ENCODE data around the gene ZMYM4. TPM values are rescaled to one million over a fixed set of nuclear protein-coding genes. Genes with fewer than 3 reads are reported as not detected.
"Not testable (repeated sequence)": the region's sequence is repeated elsewhere in the genome, so short reads cannot be mapped to it uniquely, and the experiment has no call there.

ZMYM4 gene
- polyA plus RNA-seq, 3 donors, result 64.2 to 85.5 (median 72.3) TPM

GRCh38 chr1:35301674-35302392, 33.3 kb downstream of the ZMYM4 start:
- no peak for DNase-seq (ENCODE audit: extremely low read depth in 1 of 11, low read depth in 9 of 11, low spot score in 4 of 11)

DNA sequence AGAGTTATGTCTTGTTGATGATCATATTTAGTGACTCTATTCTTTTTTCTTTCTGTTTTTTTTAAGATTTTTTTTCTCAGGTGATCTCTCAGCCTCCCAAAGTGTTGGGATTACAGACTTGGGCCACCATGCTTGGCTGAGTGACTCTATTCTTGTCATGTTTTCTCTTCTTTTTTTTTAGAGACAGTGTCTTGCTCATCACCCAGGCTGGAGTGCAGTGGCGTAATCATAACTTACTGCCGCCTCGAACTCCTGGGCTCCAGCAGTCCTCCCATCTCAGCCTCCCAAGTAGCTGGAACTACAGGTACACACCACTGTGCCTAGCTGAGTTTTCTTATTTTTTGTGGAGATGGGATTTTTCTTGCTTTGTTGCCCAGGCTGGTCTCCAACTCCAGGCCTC, 36.9 kb downstream of the ZMYM4 start:
- DNase-seq (ENCODE audit: extremely low read depth in 1 of 11, low read depth in 9 of 11, low spot score in 4 of 11), result no peak

DNA sequence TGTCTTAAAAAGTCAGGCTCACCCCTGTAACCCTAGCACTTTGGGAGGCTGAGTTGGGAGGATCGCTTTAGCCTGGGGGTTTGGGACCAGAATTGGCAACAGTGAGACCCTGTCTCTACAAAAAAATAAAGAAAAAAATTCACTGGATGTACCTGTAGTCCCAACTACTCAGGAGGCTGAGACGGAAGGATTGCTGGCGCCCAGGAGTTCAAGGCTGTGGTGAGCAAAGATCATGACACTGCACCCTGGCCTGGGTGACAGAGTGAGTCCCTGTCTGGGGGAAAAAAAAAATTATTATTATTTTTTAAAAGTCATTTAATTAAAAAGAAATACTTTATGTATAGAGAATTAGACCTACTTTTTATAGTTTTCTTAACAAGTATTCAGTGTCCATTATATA, 47.1 kb downstream of the ZMYM4 start:
- no peak for DNase-seq (ENCODE audit: extremely low read depth in 1 of 11, low read depth in 9 of 11, low spot score in 4 of 11)

GRCh38 chr1:35316264-35316663, 47.8 kb downstream of the ZMYM4 start:
- DNase-seq (ENCODE audit: extremely low read depth in 1 of 11, low read depth in 9 of 11, low spot score in 4 of 11), result no peak

GRCh38 chr1:35319988-35320713, 51.6 kb downstream of the ZMYM4 start:
- DNase-seq (ENCODE audit: extremely low read depth in 1 of 11, low read depth in 9 of 11, low spot score in 4 of 11), result no peak

- no peak for DNase-seq (ENCODE audit: extremely low read depth in 1 of 11, low read depth in 9 of 11, low spot score in 4 of 11)
Observed at GRCh38 chr1:35320937-35321336, 52.4 kb downstream of the ZMYM4 start.

GRCh38 chr1:35324486-35324885, 56.0 kb downstream of the ZMYM4 start:
- no peak for DNase-seq (ENCODE audit: extremely low read depth in 1 of 11, low read depth in 9 of 11, low spot score in 4 of 11)

DNA sequence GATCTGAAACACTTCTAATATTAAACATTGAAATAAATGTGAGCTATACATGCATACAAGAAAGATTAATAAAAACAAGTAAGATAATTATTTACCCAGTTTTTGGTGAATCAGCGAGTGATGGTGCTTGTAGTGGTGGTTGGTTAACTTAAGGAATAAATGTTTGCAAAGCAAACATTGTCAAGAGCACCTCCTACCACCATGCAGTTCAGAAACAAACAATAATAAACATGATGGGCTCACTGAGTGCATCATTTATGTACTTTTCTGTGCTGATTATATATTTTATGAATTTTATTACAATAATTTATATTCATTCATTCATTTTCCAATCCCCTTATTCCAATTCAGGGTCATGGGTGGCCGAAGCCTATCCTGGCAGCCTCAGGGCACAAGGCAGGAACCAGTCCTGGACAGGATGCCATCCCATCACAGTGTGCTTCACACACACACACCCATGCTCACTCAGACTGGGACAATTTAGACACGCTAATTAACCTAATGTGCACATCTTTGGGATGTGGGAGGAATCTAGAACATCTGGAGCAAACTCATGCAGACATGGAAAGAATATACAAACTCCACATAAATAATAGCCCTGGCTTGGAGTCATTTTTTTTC, 57.8 kb downstream of the ZMYM4 start:
- DNase-seq (ENCODE audit: extremely low read depth in 1 of 11, low read depth in 9 of 11, low spot score in 4 of 11), result no peak

GRCh38 chr1:35331618-35332017, 63.1 kb downstream of the ZMYM4 start:
- not testable (repeated sequence) for DNase-seq (ENCODE audit: extremely low read depth in 1 of 11, low read depth in 9 of 11, low spot score in 4 of 11)

GRCh38 chr1:35334485-35334884, 66.0 kb downstream of the ZMYM4 start:
- DNase-seq (ENCODE audit: extremely low read depth in 1 of 11, low read depth in 9 of 11, low spot score in 4 of 11), result no peak

DNA sequence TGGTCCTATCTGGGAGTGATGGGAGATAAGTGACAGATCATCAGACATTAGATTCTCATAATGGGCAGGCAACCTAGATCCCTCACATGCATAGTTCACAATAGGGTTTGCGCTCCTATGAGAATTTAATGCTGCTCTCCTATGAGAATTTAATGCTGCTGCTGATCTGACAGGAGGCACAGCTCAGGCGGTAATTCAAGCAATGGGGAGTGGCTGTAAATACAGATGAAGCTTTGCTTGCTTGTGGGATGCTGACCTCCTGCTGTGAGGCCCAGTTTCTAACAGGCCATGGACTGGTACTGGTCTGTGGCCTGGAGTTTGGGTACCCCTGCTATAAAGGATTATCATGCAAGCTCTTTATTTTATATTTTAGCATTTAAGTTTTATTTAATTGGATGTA, 72.0 kb downstream of the ZMYM4 start:
- DNase-seq (ENCODE audit: extremely low read depth in 1 of 11, low read depth in 9 of 11, low spot score in 4 of 11), result no peak

- no peak for DNase-seq (ENCODE audit: extremely low read depth in 1 of 11, low read depth in 9 of 11, low spot score in 4 of 11)
Observed at GRCh38 chr1:35345439-35345981, 77.0 kb downstream of the ZMYM4 start.

GRCh38 chr1:35350872-35351271, 82.4 kb downstream of the ZMYM4 start:
- DNase-seq (ENCODE audit: extremely low read depth in 1 of 11, low read depth in 9 of 11, low spot score in 4 of 11), result no peak

DNA sequence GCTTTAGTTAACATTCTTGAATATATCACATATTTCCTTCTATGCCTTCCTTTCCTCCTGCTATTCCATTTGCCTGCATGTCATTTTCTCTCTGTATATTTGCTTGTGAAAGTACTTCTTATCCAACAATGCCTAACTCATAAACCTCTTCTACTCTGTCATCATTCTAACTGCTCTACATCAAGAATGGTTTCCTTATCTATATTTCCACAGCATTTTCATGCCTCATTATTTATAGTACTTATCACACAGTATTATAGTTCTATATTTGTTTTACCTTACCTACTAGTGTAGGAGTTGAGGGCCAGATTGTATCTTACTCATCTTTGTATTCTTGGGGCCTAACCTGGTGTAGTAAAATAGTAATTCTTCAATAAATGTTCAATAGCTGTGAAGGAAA, 91.5 kb downstream of the ZMYM4 start:
- no peak for DNase-seq (ENCODE audit: extremely low read depth in 1 of 11, low read depth in 9 of 11, low spot score in 4 of 11)

DNA sequence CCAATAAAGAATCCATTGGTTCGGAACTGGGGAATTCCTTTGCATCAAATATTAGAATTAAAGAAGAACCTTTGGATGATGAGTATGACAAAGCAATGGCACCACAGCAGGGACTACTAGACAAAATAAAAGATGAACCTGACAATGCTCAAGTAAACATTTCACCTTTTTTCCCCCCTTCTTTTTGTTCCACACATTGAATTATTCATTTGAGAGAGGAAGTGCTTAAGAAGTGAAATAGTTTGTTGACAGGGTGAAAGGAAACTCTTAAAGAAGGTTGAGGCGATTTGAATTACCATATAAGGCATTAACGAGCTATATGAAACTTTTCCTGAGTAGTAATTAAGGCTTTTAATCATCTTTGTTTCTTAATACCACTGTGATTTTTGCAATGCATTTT, 93.1 kb downstream of the ZMYM4 start:
- no peak for DNase-seq (ENCODE audit: extremely low read depth in 1 of 11, low read depth in 9 of 11, low spot score in 4 of 11)

DNA sequence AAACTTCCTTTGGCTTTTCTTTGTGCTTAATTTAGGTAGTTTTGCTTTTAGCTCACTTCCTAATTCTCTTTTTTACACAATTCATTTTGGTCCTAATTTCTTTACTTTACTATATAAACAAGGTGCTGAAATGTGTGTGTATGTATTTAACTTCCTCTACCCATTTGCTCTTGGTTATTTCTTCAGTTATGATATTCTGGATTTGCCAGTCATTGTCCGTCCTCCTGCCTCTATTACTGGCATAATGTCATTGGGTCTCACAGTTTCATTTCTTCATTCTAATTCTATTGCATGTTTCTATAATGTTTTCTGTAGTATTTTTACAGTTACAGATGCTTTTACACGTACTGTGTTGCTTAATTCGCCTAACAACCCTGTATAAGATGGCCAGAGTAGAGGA, 96.2 kb downstream of the ZMYM4 start:
- DNase-seq (ENCODE audit: extremely low read depth in 1 of 11, low read depth in 9 of 11, low spot score in 4 of 11), result no peak

DNA sequence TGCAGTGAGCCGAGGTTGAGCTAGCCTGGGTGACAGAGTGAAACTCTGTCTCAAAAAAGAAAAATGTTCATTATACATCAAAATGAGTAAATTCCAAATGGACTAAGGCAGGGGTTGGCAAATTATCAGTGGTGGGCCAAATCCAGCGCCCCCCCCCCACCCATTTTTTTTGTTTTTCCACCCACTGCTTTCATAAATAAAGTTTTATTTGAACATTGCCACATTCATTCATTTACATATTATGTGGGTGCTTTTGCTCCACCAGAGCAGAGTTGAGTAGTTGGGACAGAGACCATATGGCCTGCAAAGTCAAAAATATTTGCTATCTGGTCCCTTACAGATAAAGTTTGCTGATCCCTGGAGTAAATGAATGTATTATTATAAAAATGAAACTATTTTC, 99.4 kb downstream of the ZMYM4 start:
- DNase-seq (ENCODE audit: extremely low read depth in 1 of 11, low read depth in 9 of 11, low spot score in 4 of 11), result no peak

DNA sequence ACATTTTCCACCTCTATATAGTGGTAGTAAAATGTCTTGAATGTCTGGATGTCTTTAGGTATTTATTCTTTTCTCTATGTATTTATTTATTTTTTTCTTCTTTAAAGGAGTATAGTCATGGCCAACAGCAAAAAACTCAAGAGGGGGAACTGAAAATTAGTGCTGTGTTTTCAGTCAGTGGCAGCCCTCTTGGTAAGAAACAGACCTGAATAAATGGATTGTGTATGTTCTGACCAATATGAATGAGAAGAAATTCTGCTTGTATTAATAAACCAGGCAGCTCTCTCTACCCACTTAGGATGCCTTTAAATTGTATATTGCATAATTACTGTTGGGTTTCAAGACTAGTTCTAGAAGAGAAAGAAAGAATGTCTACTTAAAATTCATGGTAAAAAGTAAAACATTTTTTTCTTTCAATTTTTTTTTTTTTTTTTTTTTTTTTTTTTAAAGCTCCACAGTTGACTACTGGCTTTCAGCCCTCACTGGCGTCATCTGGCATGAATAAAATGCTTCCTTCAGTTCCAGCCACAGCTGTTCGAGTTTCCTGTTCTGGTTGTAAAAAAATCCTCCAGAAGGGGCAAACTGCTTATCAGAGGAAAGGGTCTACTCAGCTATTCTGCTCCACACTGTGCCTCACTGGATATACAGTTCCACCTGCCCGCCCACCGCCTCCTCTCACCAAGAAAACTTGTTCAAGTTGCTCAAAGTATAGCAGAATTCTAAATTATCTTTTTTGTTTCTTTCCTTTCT, 101.6 kb downstream of the ZMYM4 start:
- DNase-seq (ENCODE audit: extremely low read depth in 1 of 11, low read depth in 9 of 11, low spot score in 4 of 11), result peak; percentile 29 to 72 (median 56)

- DNase-seq (ENCODE audit: extremely low read depth in 1 of 11, low read depth in 9 of 11, low spot score in 4 of 11), result no peak
Observed at GRCh38 chr1:35371506-35371905, 103.0 kb downstream of the ZMYM4 start.

Measured in renal cortex interstitium (tissue), 11 donors.